Coronary artery (tissue), 2 donors: ENCODE data around the gene FANCE.

Experiments
- DNase-seq: peaks from one replicate; pipeline ENCODE4 v3.0.0-alpha.2; 2017; ENCODE audit warnings: low spot score
- H3K27ac ChIP-seq, 2 donors: fragments of 200-600 bp; sonication (generic); one replicate each; pipeline ENCODE4 v1.5.1; 2016 to 2019
- H3K4me3 ChIP-seq: fragments of 200-600 bp; sonication (generic); 2 replicates; pipeline ENCODE4 v1.5.1; 2016; ENCODE audit warnings: mild to moderate bottlenecking, moderate library complexity
- TF ChIP-seq, protein P1 (sequence below): fragments of 200-600 bp; sonication (generic); IDR thresholded peaks from one replicate; pipeline ENCODE4 v1.5.1; 2019; ENCODE audit warnings: antibody characterized with exemption

Gene FANCE

DNA sequence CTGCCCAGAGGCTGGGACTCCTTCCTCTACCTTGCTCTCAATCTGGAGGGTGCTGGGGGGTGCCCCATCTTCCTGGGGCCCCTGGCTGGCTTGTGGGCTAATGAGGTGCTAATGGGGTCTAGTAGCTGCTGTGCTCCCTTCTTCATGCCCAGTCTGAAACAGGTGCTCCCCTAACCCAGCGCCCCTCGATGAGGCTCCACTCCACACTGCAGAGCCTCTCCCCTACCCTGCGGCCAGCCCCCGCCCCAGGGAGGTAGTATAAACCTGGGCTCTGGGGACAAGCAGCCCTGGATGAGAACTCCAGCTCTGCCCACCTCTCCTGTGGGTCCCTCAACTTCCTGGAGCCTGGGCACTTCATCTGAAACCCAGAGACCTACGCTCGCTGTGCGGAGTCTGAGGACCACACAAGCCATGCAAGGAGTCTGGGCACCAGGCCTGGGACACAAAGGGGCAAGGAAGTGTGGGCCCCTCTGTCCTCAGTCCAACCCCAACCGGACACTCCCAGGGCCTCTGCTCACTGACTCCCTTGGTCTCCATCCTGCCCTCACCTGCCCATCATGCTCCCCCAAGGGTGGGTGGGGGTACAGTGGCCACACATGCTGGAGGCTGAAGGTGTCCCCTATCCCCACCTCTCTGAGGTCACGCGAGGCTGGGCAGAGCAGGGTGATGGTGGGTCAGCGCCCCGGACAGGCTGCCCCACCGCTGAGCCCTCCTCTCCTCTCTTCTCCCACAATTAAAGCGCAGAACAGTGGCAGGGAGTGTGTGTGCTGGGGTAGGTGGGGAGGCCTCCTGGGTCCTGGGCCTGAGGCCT lies 22.2 kb downstream of the FANCE start:
- H3K27ac ChIP-seq = peak overlapping the region in 1 of 2 donors; percentile 16
- no peak overlapping the region for H3K4me3 ChIP-seq
- no peak for DNase-seq
- TF ChIP-seq, protein P1, sequence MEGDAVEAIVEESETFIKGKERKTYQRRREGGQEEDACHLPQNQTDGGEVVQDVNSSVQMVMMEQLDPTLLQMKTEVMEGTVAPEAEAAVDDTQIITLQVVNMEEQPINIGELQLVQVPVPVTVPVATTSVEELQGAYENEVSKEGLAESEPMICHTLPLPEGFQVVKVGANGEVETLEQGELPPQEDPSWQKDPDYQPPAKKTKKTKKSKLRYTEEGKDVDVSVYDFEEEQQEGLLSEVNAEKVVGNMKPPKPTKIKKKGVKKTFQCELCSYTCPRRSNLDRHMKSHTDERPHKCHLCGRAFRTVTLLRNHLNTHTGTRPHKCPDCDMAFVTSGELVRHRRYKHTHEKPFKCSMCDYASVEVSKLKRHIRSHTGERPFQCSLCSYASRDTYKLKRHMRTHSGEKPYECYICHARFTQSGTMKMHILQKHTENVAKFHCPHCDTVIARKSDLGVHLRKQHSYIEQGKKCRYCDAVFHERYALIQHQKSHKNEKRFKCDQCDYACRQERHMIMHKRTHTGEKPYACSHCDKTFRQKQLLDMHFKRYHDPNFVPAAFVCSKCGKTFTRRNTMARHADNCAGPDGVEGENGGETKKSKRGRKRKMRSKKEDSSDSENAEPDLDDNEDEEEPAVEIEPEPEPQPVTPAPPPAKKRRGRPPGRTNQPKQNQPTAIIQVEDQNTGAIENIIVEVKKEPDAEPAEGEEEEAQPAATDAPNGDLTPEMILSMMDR = no peak

DNA sequence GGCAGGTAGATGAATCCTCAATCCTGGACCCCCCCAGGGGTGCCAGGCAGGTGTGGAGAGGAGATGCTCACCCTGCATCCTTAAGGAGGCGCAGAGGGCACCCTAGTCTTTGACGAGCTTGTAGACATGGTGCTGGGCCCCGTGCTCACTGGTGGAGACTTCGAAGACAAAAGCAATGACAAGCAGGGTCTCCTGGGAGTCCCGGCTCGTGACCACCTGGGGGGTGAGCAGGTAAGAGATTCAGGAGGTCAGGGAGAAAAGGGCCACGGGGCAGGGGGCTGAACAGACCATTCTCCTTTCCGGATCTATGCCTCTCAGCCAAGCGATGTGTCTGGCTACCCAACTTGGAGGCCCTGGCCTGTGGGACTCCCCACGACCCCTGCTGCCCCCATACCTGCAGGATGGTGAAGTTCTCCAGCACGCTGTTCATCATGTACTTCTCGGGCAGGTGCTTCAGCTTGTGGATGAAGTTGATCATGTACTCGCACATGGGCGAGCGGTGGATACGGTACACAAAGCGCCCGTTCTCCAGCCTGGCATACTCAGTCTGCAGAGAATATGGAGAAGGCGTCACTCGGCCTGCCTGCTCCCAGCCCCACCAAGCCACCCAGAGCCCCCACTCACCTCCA lies 22.9 kb downstream of the FANCE start:
- TF ChIP-seq, protein P1 = no peak
- H3K4me3 ChIP-seq = no peak overlapping the region
- no peak overlapping the region for H3K27ac ChIP-seq
- DNase-seq = no peak

DNA sequence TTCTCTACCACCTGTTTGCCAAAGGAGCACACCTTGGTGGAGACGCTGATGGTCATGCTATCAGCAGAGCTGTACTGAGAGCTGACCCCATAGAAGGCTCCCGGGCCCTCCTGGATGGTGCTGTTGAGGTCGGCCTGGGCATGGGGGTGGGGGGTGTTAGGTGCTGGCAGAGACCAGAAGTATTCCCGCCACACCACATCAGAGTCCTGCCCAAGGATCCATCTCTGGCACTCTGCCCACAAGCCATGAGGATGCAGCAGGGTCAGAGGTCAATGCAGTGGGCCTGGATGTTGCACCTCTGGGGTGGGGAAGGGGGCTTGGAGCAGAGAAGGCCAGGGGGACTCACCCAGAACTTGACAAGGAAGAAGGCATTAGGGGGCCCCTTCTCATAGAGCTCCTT lies 23.4 kb downstream of the FANCE start:
- DNase-seq = no peak
- Histone ChIP-seq H3K27ac (no peak overlapping the region), H3K4me3 (no peak overlapping the region)
- TF ChIP-seq, protein P1 = no peak

DNA sequence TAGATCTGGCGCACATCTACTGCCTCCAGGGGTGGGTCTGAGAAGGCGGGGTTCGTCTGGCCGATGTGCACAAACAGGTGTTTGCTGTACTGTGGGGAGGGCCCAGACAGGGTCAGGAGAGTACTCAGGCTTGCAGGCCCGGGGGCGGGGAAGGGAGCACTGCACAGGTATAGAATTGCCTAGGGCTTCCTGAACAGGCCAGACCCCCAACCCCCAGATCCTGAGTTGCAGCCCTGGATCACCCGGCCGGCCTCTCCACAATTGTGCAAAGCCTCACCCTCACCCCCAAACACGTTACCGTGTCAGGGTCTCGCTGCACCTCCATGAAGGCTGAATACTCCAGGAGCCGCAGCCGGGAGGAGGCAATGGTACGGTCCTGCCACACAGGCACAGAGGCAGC lies 23.9 kb downstream of the FANCE start:
- no peak overlapping the region for H3K4me3 ChIP-seq
- no peak for DNase-seq
- H3K27ac ChIP-seq = no peak overlapping the region
- TF ChIP-seq, protein P1 = no peak

DNA sequence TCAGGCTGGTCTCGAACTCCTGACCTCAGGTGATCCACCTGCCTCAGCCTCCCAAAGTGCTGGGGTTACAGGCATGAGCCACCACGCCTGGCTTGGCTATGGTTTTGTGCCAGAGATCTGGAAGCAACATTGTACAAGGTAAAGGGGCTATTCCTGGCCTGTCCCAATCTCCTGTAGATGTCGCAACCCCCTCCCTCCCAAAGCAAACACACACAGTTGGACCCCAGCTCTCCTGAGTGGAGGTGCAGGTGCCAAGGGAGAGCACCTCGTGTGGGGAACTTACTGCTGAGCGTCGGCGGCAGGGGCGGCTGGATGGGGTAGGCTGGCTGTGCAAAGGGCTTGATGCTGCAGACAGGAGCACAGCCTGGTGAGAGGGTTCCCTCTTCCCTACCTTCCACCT lies 24.9 kb downstream of the FANCE start:
- TF ChIP-seq, protein P1 = no peak
- Histone ChIP-seq H3K27ac (no peak overlapping the region), H3K4me3 (no peak overlapping the region)
- no peak for DNase-seq

DNA sequence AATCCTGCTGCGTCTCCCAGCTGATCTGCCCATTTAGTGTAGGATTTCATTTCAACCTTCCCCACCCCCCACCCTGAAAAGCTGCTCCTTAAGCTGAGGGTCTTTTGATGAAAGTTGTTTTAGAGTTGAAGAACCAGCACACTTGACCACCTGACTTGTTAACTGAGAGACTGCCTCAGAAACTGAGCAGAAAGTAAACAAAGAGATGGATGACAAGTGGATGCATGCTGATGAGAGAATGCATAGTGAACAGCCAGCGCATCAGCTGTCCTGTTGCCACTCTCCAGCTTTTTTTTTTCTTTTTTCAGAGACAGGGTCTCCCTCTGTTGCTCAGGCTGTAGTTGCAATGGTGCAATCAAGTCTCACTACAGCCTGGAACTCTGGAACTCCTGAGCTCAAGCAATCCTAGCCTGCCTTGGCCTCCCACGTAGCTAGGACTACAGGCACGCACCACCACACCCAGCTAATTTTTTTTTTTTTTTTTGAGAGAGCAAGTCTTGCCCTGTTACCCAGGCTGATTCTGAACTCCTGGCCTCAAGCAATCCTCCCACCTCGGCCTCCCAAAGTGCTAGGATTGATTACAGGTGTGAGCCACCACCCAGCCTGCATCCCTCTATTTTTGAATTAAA lies 25.5 kb downstream of the FANCE start:
- no peak overlapping the region for H3K27ac ChIP-seq
- TF ChIP-seq, protein P1 = no peak
- DNase-seq = no peak
- H3K4me3 ChIP-seq = no peak overlapping the region
